ENCODE results near the gene TICAM2.

Gene TICAM2

GRCh38 chr5:115561176-115561575 lies 41.1 kb downstream of the TICAM2 start:
- DNase-seq: no peak

- DNase-seq: no peak
Observed at GRCh38 chr5:115559524-115559923, 42.8 kb downstream of the TICAM2 start.

GRCh38 chr5:115558388-115558956 lies 43.8 kb downstream of the TICAM2 start:
- no peak for DNase-seq

- no peak for DNase-seq
Observed at GRCh38 chr5:115557667-115558387, 44.5 kb downstream of the TICAM2 start.

GRCh38 chr5:115556276-115556675 lies 46.0 kb downstream of the TICAM2 start:
- no peak for DNase-seq

- DNase-seq: no peak
Observed at GRCh38 chr5:115555084-115555633, 47.1 kb downstream of the TICAM2 start.

GRCh38 chr5:115553082-115553481 lies 49.2 kb downstream of the TICAM2 start:
- DNase-seq: no peak

GRCh38 chr5:115551415-115551814 lies 50.9 kb downstream of the TICAM2 start:
- no peak for DNase-seq

- peak in 1 of 2 experiments; percentile 14 for DNase-seq
Observed at GRCh38 chr5:115549154-115549553, 53.1 kb downstream of the TICAM2 start.

GRCh38 chr5:115548683-115549082 lies 53.6 kb downstream of the TICAM2 start:
- no peak for DNase-seq

GRCh38 chr5:115545351-115545882 lies 56.9 kb downstream of the TICAM2 start:
- DNase-seq: no peak

GRCh38 chr5:115544436-115545350 lies 57.6 kb downstream of the TICAM2 start, which contains the start of gene FEM1C:
Gene FEM1C, minus strand, starts transcription at chr5:115544775. Its CDS starts 1,282 bp downstream, at chr5:115543493.
- peak; percentile 86 to 97 for DNase-seq

GRCh38 chr5:115544043-115544435 lies 58.2 kb downstream of the TICAM2 start:
- DNase-seq: no peak

GRCh38 chr5:115543365-115544042 lies 58.8 kb downstream of the TICAM2 start:
- peak in 1 of 2 experiments; percentile 5 for DNase-seq

- peak in 1 of 2 experiments; percentile 3 for DNase-seq
Observed at GRCh38 chr5:115542651-115543364, 59.5 kb downstream of the TICAM2 start.

- no peak for DNase-seq
Observed at GRCh38 chr5:115542086-115542485, 60.2 kb downstream of the TICAM2 start.

- no peak for DNase-seq
Observed at GRCh38 chr5:115541611-115542010, 60.7 kb downstream of the TICAM2 start.

- DNase-seq: no peak
Observed at GRCh38 chr5:115535479-115536035, 66.7 kb downstream of the TICAM2 start.

- DNase-seq: no peak
Observed at GRCh38 chr5:115532517-115532916, 69.8 kb downstream of the TICAM2 start.

- DNase-seq: no peak
Observed at GRCh38 chr5:115531787-115532367, 70.4 kb downstream of the TICAM2 start.

- no peak for DNase-seq
Observed at GRCh38 chr5:115531380-115531779, 70.9 kb downstream of the TICAM2 start.

Measured in NCI-H446 (cell line).